Kidney glomerular epithelial cell (primary cell): ENCODE measurements around the gene LPXN.
"Not testable (repeated sequence)": the region's sequence is repeated elsewhere in the genome, so short reads cannot be mapped to it uniquely, and the experiment has no call there.

Experiments used
- DNase-seq: peaks from one replicate; lab custom pipeline; 2025; lab: John Stamatoyannopoulos, UW

LPXN gene

GRCh38 chr11:58579192-58580129 is 3.8 kb upstream of the LPXN start:
- DNase-seq, result peak; percentile 87

- peak; percentile 94 for DNase-seq
Observed at GRCh38 chr11:58578635-58579191, 3.1 kb upstream of the LPXN start, which contains the start of gene ZFP91. Gene ZFP91, plus strand, starts transcription at chr11:58579063. Its CDS starts 219 bp downstream, at chr11:58579282.

GRCh38 chr11:58578136-58578634 is 2.5 kb upstream of the LPXN start:
- peak; percentile 100 for DNase-seq

- peak; percentile 57 for DNase-seq
Observed at GRCh38 chr11:58577555-58578135, 2.0 kb upstream of the LPXN start.

- peak; percentile 37 for DNase-seq
Observed at GRCh38 chr11:58576887-58577471, 1.3 kb upstream of the LPXN start.

GRCh38 chr11:58574881-58575280 is 775 bp downstream of the LPXN start:
- peak; percentile 21 for DNase-seq

- DNase-seq, result peak; percentile 32
Observed at GRCh38 chr11:58573451-58574104, 2.1 kb downstream of the LPXN start.

- not testable (repeated sequence) for DNase-seq
Observed at GRCh38 chr11:58572906-58573305, 2.8 kb downstream of the LPXN start.

- no peak for DNase-seq
Observed at GRCh38 chr11:58567889-58568512, 7.7 kb downstream of the LPXN start.

- no peak for DNase-seq
Observed at GRCh38 chr11:58564231-58564630, 11.4 kb downstream of the LPXN start.

GRCh38 chr11:58562375-58562800 is 13.3 kb downstream of the LPXN start:
- DNase-seq, result no peak

- DNase-seq, result peak; percentile 46
Observed at GRCh38 chr11:58561394-58562098, 14.1 kb downstream of the LPXN start.

- DNase-seq, result no peak
Observed at GRCh38 chr11:58560842-58561241, 14.8 kb downstream of the LPXN start.

GRCh38 chr11:58549644-58550043 is 26.0 kb downstream of the LPXN start:
- DNase-seq, result no peak

- no peak for DNase-seq
Observed at GRCh38 chr11:58546841-58547240, 28.8 kb downstream of the LPXN start.

GRCh38 chr11:58531865-58532341 is 43.8 kb downstream of the LPXN start:
- DNase-seq, result no peak

- no peak for DNase-seq
Observed at GRCh38 chr11:58530236-58530635, 45.4 kb downstream of the LPXN start.

- DNase-seq, result no peak
Observed at GRCh38 chr11:58527429-58527828, 48.2 kb downstream of the LPXN start.

GRCh38 chr11:58526721-58527120 is 48.9 kb downstream of the LPXN start:
- DNase-seq, result no peak

GRCh38 chr11:58525037-58525614 is 50.5 kb downstream of the LPXN start:
- no peak for DNase-seq
